HK-2 (cell line): ENCODE data around the gene SERPINB12.

Source experiments
- DNase-seq: peaks from one replicate; pipeline ENCODE4 v3.0.0-alpha.2; 2018; ENCODE audit not compliant: unreplicated experiment

Gene SERPINB12

GRCh38 chr18:63603355-63603754, 61.2 kb downstream of the SERPINB12 start:
- DNase-seq: no peak

- no peak for DNase-seq
These were observed 61.6 kb downstream of the SERPINB12 start for GRCh38 chr18:63603772-63604171.

DNA sequence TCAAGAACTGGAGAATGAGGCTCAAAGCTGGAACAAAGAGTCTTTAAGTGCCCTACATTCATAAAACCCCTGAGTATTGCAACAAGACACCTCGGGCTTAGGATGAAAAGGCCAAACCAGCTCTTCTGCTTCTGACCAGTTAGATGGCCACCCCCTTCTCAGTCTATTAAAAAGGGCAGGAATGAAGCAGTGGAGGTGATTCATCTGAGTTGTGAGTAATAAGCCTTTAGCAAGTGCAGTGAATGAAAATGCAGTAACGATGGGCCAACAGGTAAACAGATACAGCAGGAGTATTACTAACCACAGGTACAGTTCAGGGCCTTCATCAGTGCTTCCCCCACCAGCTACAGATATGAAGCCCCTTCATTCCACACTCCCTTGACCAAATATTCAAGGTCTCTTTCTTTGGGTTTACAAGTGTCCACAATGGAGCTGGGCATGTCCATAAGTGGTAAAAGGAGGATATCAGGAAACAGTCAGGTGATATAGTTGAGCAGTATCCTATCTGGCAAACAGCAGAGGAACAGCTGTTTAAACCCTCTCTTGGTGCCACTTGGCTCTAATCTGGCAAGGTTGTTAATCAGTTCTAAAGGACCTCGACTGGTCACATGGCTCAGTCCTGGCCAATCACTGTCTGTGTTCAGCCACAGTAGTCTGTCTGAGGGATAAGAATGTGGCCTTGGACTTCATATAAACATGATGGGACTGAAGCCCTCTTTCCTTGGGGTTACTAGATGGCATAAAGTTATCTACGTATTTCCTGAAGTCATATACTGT, 62.8 kb downstream of the SERPINB12 start:
- DNase-seq: no peak

- no peak for DNase-seq
These were observed 64.4 kb downstream of the SERPINB12 start for GRCh38 chr18:63606526-63606925.

- no peak for DNase-seq
These were observed 71.3 kb downstream of the SERPINB12 start for GRCh38 chr18:63613420-63613819.

GRCh38 chr18:63617049-63617914, 75.1 kb downstream of the SERPINB12 start:
- no peak for DNase-seq

- DNase-seq: no peak
These were observed 75.7 kb downstream of the SERPINB12 start for GRCh38 chr18:63617915-63618234.
